C4-2B (cell line): ENCODE results near the gene LPA.

Experiments used
- H3K27ac ChIP-seq: fragments of 450-650 bp; 2 replicates; pipeline ENCODE4 v1.5.1; 2017
- ZFX ChIP-seq: fragments of 450-650 bp; IDR thresholded peaks from 2 replicates; pipeline ENCODE4 v1.6.1; 2017
- TF ChIP-seq, protein P1 (sequence below): fragments of 450-650 bp; conservative IDR thresholded peaks from 2 replicates; pipeline ENCODE4 v1.5.1; 2017; ENCODE audit warnings: mild to moderate bottlenecking

The LPA gene

DNA sequence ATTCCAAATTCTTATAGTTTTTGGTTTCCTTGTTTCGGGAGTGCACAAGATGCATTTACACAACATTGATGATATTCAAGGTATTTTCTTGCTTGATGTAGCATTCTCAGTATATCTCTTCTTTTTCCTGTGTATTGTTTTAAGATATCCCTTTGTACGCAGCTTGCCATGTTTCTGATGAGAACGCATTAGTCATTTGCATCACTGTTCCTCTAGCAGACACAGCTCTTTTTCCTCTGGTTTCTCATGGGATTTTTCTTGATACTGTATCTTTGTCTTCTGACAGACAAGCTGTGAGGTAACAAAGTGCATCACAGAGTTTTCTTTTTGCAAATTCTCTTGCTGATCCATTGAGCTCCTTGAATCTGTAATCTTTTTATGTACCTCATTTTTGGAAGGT lies 169.5 kb downstream of the LPA start:
- TF ChIP-seq, protein P1, sequence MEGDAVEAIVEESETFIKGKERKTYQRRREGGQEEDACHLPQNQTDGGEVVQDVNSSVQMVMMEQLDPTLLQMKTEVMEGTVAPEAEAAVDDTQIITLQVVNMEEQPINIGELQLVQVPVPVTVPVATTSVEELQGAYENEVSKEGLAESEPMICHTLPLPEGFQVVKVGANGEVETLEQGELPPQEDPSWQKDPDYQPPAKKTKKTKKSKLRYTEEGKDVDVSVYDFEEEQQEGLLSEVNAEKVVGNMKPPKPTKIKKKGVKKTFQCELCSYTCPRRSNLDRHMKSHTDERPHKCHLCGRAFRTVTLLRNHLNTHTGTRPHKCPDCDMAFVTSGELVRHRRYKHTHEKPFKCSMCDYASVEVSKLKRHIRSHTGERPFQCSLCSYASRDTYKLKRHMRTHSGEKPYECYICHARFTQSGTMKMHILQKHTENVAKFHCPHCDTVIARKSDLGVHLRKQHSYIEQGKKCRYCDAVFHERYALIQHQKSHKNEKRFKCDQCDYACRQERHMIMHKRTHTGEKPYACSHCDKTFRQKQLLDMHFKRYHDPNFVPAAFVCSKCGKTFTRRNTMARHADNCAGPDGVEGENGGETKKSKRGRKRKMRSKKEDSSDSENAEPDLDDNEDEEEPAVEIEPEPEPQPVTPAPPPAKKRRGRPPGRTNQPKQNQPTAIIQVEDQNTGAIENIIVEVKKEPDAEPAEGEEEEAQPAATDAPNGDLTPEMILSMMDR: no peak
- TF ChIP-seq ZFX: no peak

DNA sequence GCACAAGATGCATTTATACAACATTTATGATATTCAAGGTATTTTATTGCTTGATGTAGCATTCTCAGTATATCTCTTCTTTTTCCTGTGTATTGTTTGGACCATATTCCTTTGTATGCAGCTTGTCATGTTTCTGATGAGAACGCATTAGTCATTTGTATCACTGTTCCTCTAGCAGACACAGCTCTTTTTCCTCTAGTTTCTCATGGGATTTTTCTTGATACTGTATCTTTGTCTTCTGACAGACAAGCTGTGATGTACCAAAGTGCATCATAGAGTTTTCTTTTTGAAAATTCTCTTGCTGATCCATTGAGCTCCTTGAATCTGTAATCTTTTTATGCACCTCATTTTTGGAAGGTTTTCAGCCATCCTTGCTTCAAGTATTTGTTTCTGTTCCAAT lies 175.0 kb downstream of the LPA start:
- no peak overlapping the region for H3K27ac ChIP-seq
- TF ChIP-seq ZFX: no peak
- TF ChIP-seq, protein P1: no peak

More for the DNA sequence above, 169.5 kb downstream of the LPA start:
- H3K27ac ChIP-seq: no peak overlapping the region

DNA sequence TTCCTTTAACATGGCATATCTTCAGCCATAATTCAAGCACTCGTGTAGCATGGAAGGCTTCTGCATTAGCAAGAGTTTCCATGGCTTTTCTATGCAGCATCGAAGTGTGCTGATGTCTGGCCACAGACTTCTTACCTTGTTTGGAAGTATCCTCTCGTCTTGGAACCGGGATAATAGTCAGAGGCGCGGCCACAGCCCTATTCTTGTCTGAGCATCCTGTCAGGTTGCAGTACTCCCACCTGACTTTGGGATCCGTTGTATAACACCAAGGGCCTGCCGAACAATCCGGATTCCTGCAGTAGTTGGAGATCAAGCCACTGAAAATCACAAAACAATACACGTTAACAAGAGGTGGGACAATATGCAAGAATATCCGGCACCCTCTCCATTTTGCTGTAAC lies 177.0 kb downstream of the LPA start:
- no peak for TF ChIP-seq ZFX
- TF ChIP-seq, protein P1: no peak
- H3K27ac ChIP-seq: no peak overlapping the region
